HEK293 (cell line): Measurements from ENCODE around the gene SDCBP2.

Source experiments
- CTCF ChIA-PET: fragments of 350-600 bp; formaldehyde crosslinking; extraction: SDS; loops from one replicate; lab custom pipeline; 2021; ENCODE audit warnings: antibody characterized with exemption; lab: Yijun Ruan, JAX
- POLR2A ChIA-PET: fragments of 300-600 bp; formaldehyde crosslinking; extraction: SDS; loops from one replicate; lab custom pipeline; 2020; ENCODE audit warnings: antibody characterized with exemption, inconsistent platforms; lab: Yijun Ruan, JAX
- H3K27ac ChIP-seq: fragments of 200-500 bp; sonication (Bioruptor generic); 2 replicates; pipeline ENCODE4 v1.5.1; 2014; ENCODE audit warnings: low read depth, low read length, control low read depth, inconsistent platforms; ENCODE audit errors: extremely low read depth
- H3K36me3 ChIP-seq, 2 experiments: fragments of 200-500 bp in 1 of 2; sonication (Bioruptor generic) in 1 of 2; 1 replicate in 1 of 2; 2 replicates in 1 of 2; pipeline ENCODE4 v1.5.1; 2014 to 2017; ENCODE audit warnings: inconsistent platforms in 2 of 2, low read length in 2 of 2; ENCODE audit not compliant: control insufficient read depth in 2 of 2, insufficient read depth in 1 of 2
- H3K4me1 ChIP-seq: fragments of 200-500 bp; sonication (Bioruptor generic); 2 replicates; pipeline ENCODE4 v1.5.1; 2014; ENCODE audit warnings: mild to moderate bottlenecking, low read length, inconsistent platforms; ENCODE audit not compliant: control insufficient read depth, insufficient read depth
- H3K4me3 ChIP-seq: 2 replicates; pipeline ENCODE4 v1.5.1; 2011; ENCODE audit warnings: low read depth, mild to moderate bottlenecking, control low read depth, low read length, moderate library complexity
- H3K9me3 ChIP-seq: fragments of 200-500 bp; sonication (Bioruptor generic); 2 replicates; pipeline ENCODE4 v1.5.1; 2014; ENCODE audit warnings: low read depth, low read length, inconsistent platforms; ENCODE audit not compliant: control insufficient read depth, insufficient read depth
- ELK4 ChIP-seq: IDR thresholded peaks from 2 replicates; pipeline ENCODE4 v1.6.1; 2011; ENCODE audit warnings: mild to moderate bottlenecking, low read depth, low read length, borderline replicate concordance
- MYNN ChIP-seq: fragments of 450-650 bp; formaldehyde crosslinking; IDR thresholded peaks from 2 replicates; pipeline ENCODE4 v1.5.1; 2016; ENCODE audit warnings: missing biosample characterization, missing genetic modification characterization, borderline replicate concordance
- WT1 ChIP-seq: fragments of 450-650 bp; formaldehyde crosslinking; IDR thresholded peaks from 2 replicates; pipeline ENCODE4 v1.5.1; 2016; ENCODE audit warnings: missing biosample characterization, missing genetic modification characterization
- ZBTB7A ChIP-seq: fragments of 450-650 bp; formaldehyde crosslinking; IDR thresholded peaks from 2 replicates; pipeline ENCODE4 v1.5.1; 2016; ENCODE audit warnings: low read depth, missing biosample characterization, missing genetic modification characterization
- ZBTB8A ChIP-seq: fragments of 450-650 bp; formaldehyde crosslinking; IDR thresholded peaks from 2 replicates; pipeline ENCODE4 v1.5.1; 2016; ENCODE audit warnings: missing biosample characterization, missing genetic modification characterization
- ZNF132 ChIP-seq: fragments of 450-650 bp; formaldehyde crosslinking; IDR thresholded peaks from 2 replicates; pipeline ENCODE4 v1.5.1; 2017; ENCODE audit warnings: missing biosample characterization, missing genetic modification characterization, borderline replicate concordance
- ZNF274 ChIP-seq, 2 experiments: fragments of 200-500 bp in 1 of 2; fragments of 450-650 bp in 1 of 2; sonication (Bioruptor generic) in 1 of 2; formaldehyde crosslinking in 1 of 2; IDR thresholded peaks; 2 replicates each; pipeline versions ENCODE4 v1.5.1 to v1.6.1; 2014 to 2016; ENCODE audit warnings: borderline replicate concordance in 1 of 2, inconsistent platforms in 1 of 2, low read length in 1 of 2, missing biosample characterization in 1 of 2, missing genetic modification characterization in 1 of 2
- ZNF341 ChIP-seq: fragments of 450-650 bp; formaldehyde crosslinking; IDR thresholded peaks from 2 replicates; pipeline ENCODE4; 2016; ENCODE audit warnings: low read depth, missing biosample characterization, missing genetic modification characterization
- ZNF473 ChIP-seq: fragments of 450-650 bp; formaldehyde crosslinking; IDR thresholded peaks from 2 replicates; pipeline ENCODE4 v1.5.1; 2017; ENCODE audit warnings: missing biosample characterization, missing genetic modification characterization
- ZNF549 ChIP-seq: fragments of 450-650 bp; IDR thresholded peaks from 2 replicates; pipeline ENCODE4 v1.5.1; 2018; ENCODE audit warnings: missing biosample characterization, missing genetic modification characterization, mild to moderate bottlenecking, inconsistent platforms, moderate library complexity
- ZNF571 ChIP-seq: fragments of 450-650 bp; formaldehyde crosslinking; IDR thresholded peaks from 2 replicates; pipeline ENCODE4 v1.5.0; 2017; ENCODE audit warnings: missing biosample characterization, missing genetic modification characterization
- ZNF629 ChIP-seq: fragments of 450-650 bp; formaldehyde crosslinking; IDR thresholded peaks from 2 replicates; pipeline ENCODE4 v1.5.1; 2017; ENCODE audit warnings: missing biosample characterization, missing genetic modification characterization
- ZNF660 ChIP-seq: fragments of 450-650 bp; IDR thresholded peaks from 2 replicates; pipeline ENCODE4 v1.5.1; 2018; ENCODE audit warnings: missing biosample characterization, mild to moderate bottlenecking, missing genetic modification characterization
- ZNF664 ChIP-seq: fragments of 450-650 bp; formaldehyde crosslinking; IDR thresholded peaks from 2 replicates; pipeline ENCODE4 v1.5.1; 2016; ENCODE audit warnings: missing biosample characterization, missing genetic modification characterization
- ZNF76 ChIP-seq: fragments of 450-650 bp; formaldehyde crosslinking; IDR thresholded peaks from 2 replicates; pipeline ENCODE4; 2016; ENCODE audit warnings: low read depth, missing biosample characterization, missing genetic modification characterization, borderline replicate concordance
- ZNF768 ChIP-seq: fragments of 450-650 bp; formaldehyde crosslinking; IDR thresholded peaks from 2 replicates; pipeline ENCODE4 v1.5.1; 2018; ENCODE audit warnings: missing biosample characterization, mild to moderate bottlenecking, missing genetic modification characterization
- ZNF792 ChIP-seq: fragments of 450-650 bp; formaldehyde crosslinking; IDR thresholded peaks from 2 replicates; pipeline ENCODE4 v1.5.1; 2016; ENCODE audit warnings: missing biosample characterization, missing genetic modification characterization
- ZNF830 ChIP-seq: fragments of 450-650 bp; IDR thresholded peaks from 2 replicates; pipeline ENCODE4 v1.5.0; 2018; ENCODE audit warnings: missing biosample characterization, missing genetic modification characterization, low read depth, mild to moderate bottlenecking, moderate library complexity
- TF ChIP-seq, protein P1 (sequence below): fragments of 450-650 bp; formaldehyde crosslinking; optimal IDR thresholded peaks from 2 replicates; pipeline ENCODE3; 2016; ENCODE audit warnings: missing biosample characterization, mild to moderate bottlenecking, missing genetic modification characterization
- TF ChIP-seq, protein P2 (sequence below): fragments of 450-650 bp; formaldehyde crosslinking; IDR thresholded peaks from 2 replicates; pipeline ENCODE4 v1.5.1; 2016; ENCODE audit warnings: missing biosample characterization, missing genetic modification characterization

Gene SDCBP2

DNA sequence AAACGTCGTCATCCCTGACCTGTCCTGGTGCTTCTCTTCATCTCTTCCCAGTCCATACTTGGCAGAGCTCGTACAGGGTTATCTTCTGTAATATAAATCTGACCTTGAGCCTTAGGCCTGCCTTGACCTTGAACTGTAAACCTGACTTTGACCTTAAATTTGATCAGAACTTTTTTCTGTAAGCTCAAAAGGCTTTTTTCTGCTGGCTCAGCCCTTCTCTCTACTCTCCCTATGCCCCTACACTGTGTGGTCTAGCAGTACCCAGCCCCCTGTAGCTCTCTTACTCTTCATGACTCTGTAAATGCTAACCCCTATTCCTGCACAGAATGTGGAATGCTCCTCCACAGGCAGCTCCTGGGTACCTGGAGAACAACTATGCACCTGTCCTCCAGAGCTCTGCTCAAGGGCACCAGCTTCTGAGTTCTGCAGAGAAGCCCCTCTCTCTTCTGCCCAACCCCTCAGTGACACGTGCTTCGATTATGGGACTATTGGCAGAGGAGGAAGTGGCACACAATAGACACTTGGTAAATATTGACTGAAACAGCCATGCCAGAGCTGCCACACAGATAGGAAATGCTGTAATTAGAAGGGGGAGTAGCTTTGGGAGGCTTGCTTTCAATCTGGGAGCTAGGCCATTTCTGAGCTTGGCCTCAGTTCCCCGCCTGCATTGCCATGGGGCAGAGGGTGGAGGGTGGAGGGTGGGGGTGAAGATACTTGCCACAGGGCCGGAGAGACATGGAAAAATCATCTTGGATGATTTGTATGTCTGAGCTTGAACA lies 47.5 kb downstream of the SDCBP2 start:
- Histone ChIP-seq H3K27ac (no peak overlapping the region), H3K4me1 (no peaks in the 10 kb centered on the region)
- POLR2A ChIA-PET = interaction anchor here (1.1 kb wide), 1 partner anchor 16 kb away, joined by 3 read pairs; the partner anchor contains the start of gene SNPH
- no peak for TF ChIP-seq ZNF571 (tag by site-specific recombination)
- no peak for TF ChIP-seq MYNN (tag by site-specific recombination)
- TF ChIP-seq ZNF792 = no peak
- TF ChIP-seq ZNF664 = no peak
- TF ChIP-seq ZNF549 (tag by site-specific recombination) = no peak
- TF ChIP-seq ZNF341 = no peak
- TF ChIP-seq ZNF629 = no peak
- no peak for TF ChIP-seq ZNF132
- no peak for TF ChIP-seq ZNF768 (tag by site-specific recombination)
- no peak for TF ChIP-seq ZBTB8A (tag by site-specific recombination)
- no peak for TF ChIP-seq ZNF660 (tag by site-specific recombination)
- TF ChIP-seq ZNF274 (IDR thresholded peaks at IDR 0.05; ENCODE audit: low read length) = no peak
- TF ChIP-seq ZNF274 (tag by site-specific recombination; IDR thresholded peaks at IDR 0.05; ENCODE audit: borderline replicate concordance) = no peak
- TF ChIP-seq, protein P1, sequence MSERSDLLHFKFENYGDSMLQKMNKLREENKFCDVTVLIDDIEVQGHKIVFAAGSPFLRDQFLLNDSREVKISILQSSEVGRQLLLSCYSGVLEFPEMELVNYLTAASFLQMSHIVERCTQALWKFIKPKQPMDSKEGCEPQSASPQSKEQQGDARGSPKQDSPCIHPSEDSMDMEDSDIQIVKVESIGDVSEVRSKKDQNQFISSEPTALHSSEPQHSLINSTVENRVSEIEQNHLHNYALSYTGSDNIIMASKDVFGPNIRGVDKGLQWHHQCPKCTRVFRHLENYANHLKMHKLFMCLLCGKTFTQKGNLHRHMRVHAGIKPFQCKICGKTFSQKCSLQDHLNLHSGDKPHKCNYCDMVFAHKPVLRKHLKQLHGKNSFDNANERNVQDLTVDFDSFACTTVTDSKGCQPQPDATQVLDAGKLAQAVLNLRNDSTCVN (tag by site-specific recombination) = no peak
- no peak for TF ChIP-seq WT1 (tag by site-specific recombination)
- no peak for TF ChIP-seq ELK4
- no peak for TF ChIP-seq ZNF76 (tag by site-specific recombination)
- TF ChIP-seq ZNF473 (tag by site-specific recombination) = no peak
- TF ChIP-seq ZNF830 (tag by site-specific recombination) = no peak
- TF ChIP-seq, protein P2, sequence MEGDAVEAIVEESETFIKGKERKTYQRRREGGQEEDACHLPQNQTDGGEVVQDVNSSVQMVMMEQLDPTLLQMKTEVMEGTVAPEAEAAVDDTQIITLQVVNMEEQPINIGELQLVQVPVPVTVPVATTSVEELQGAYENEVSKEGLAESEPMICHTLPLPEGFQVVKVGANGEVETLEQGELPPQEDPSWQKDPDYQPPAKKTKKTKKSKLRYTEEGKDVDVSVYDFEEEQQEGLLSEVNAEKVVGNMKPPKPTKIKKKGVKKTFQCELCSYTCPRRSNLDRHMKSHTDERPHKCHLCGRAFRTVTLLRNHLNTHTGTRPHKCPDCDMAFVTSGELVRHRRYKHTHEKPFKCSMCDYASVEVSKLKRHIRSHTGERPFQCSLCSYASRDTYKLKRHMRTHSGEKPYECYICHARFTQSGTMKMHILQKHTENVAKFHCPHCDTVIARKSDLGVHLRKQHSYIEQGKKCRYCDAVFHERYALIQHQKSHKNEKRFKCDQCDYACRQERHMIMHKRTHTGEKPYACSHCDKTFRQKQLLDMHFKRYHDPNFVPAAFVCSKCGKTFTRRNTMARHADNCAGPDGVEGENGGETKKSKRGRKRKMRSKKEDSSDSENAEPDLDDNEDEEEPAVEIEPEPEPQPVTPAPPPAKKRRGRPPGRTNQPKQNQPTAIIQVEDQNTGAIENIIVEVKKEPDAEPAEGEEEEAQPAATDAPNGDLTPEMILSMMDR = no peak
- TF ChIP-seq ZBTB7A = no peak
- TF ChIP-seq, all 188 proteins: peak for 0
- no peaks in the 10 kb centered on the region for H3K9me3 ChIP-seq
- no peak overlapping the region for H3K4me3 ChIP-seq
- peaks cover 0 to 6% of the 10 kb centered on the region in 2 experiments; a peak in 1 of 3 replicates for H3K36me3 ChIP-seq
- CTCF ChIA-PET = interaction anchor here (0.6 to 2.4 kb wide), 4 partner anchors 9 to 1228 kb away, joined by 3 to 7 read pairs (median 4); no protein-coding TSS in a partner anchor
